ENCODE results near the gene ABCB10.

Gene ABCB10

GRCh38 chr1:229474509-229474908, 84.0 kb downstream of the ABCB10 start:
- peaks cover 12% of the 10 kb centered on the region; the same call in 1 of the 2 replicates for H3K36me3 ChIP-seq (ENCODE audit: low read length)

GRCh38 chr1:229471175-229471574, 87.3 kb downstream of the ABCB10 start:
- Histone ChIP-seq H3K27me3 (ENCODE audit: low read length) (no peaks in the 10 kb centered on the region), H3K9me3 (ENCODE audit: insufficient read depth, low read length) (no peaks in the 10 kb centered on the region), H3K4me2 (ENCODE audit: low read depth, low read length, poor library complexity, severe bottlenecking) (no peak overlapping the region), H3F3A (ENCODE audit: insufficient read depth) (no peaks in the 10 kb centered on the region), H3K9ac (ENCODE audit: low read length) (no peak overlapping the region), H3K36me3 (ENCODE audit: low read length) (peaks cover 13% of the 10 kb centered on the region; the same call in 1 of the 2 replicates), H3K9me2 (replicated peaks; ENCODE audit: insufficient read depth, low read length) (no peaks in the 10 kb centered on the region), H3K27ac (ENCODE audit: low read depth, low read length) (no peak overlapping the region), H3K79me2 (ENCODE audit: insufficient read depth, low read length) (no peaks in the 10 kb centered on the region), H2AFZ (ENCODE audit: low read depth, low read length, severe bottlenecking) (no peak overlapping the region), H4K20me1 (ENCODE audit: low read depth, low read length) (no peaks in the 10 kb centered on the region), H3K4me3 (ENCODE audit: insufficient read depth, low read length, poor library complexity, severe bottlenecking) (no peak overlapping the region)
- TF ChIP-seq, protein P1, sequence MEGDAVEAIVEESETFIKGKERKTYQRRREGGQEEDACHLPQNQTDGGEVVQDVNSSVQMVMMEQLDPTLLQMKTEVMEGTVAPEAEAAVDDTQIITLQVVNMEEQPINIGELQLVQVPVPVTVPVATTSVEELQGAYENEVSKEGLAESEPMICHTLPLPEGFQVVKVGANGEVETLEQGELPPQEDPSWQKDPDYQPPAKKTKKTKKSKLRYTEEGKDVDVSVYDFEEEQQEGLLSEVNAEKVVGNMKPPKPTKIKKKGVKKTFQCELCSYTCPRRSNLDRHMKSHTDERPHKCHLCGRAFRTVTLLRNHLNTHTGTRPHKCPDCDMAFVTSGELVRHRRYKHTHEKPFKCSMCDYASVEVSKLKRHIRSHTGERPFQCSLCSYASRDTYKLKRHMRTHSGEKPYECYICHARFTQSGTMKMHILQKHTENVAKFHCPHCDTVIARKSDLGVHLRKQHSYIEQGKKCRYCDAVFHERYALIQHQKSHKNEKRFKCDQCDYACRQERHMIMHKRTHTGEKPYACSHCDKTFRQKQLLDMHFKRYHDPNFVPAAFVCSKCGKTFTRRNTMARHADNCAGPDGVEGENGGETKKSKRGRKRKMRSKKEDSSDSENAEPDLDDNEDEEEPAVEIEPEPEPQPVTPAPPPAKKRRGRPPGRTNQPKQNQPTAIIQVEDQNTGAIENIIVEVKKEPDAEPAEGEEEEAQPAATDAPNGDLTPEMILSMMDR (IDR thresholded peaks at IDR 0.05; ENCODE audit: insufficient read depth, low read length, poor library complexity, severe bottlenecking), result no peak
- no peak for TF ChIP-seq EZH2phosphoT487 (conservative IDR thresholded peaks at IDR 0.05; ENCODE audit: low read length)

More at GRCh38 chr1:229474509-229474908, 84.0 kb downstream of the ABCB10 start:
- Histone ChIP-seq H3K9ac (ENCODE audit: low read length) (no peak overlapping the region), H3K27ac (ENCODE audit: low read depth, low read length) (no peak overlapping the region), H3K79me2 (ENCODE audit: insufficient read depth, low read length) (no peaks in the 10 kb centered on the region), H2AFZ (ENCODE audit: low read depth, low read length, severe bottlenecking) (no peak overlapping the region), H3K27me3 (ENCODE audit: low read length) (no peaks in the 10 kb centered on the region), H3K9me3 (ENCODE audit: insufficient read depth, low read length) (no peaks in the 10 kb centered on the region), H3F3A (ENCODE audit: insufficient read depth) (no peaks in the 10 kb centered on the region), H3K4me2 (ENCODE audit: low read depth, low read length, poor library complexity, severe bottlenecking) (no peak overlapping the region), H3K4me3 (ENCODE audit: insufficient read depth, low read length, poor library complexity, severe bottlenecking) (no peak overlapping the region), H4K20me1 (ENCODE audit: low read depth, low read length) (no peaks in the 10 kb centered on the region), H3K9me2 (replicated peaks; ENCODE audit: insufficient read depth, low read length) (no peaks in the 10 kb centered on the region)
- TF ChIP-seq, protein P1 (IDR thresholded peaks at IDR 0.05; ENCODE audit: insufficient read depth, low read length, poor library complexity, severe bottlenecking), result no peak
- TF ChIP-seq EZH2phosphoT487 (conservative IDR thresholded peaks at IDR 0.05; ENCODE audit: low read length), result no peak

GRCh38 chr1:229470406-229471043, 88.0 kb downstream of the ABCB10 start:
- Histone ChIP-seq H3K4me2 (ENCODE audit: low read depth, low read length, poor library complexity, severe bottlenecking) (no peak overlapping the region), H2AFZ (ENCODE audit: low read depth, low read length, severe bottlenecking) (no peak overlapping the region), H4K20me1 (ENCODE audit: low read depth, low read length) (no peaks in the 10 kb centered on the region), H3K9ac (ENCODE audit: low read length) (no peak overlapping the region), H3K9me2 (replicated peaks; ENCODE audit: insufficient read depth, low read length) (no peaks in the 10 kb centered on the region), H3K9me3 (ENCODE audit: insufficient read depth, low read length) (no peaks in the 10 kb centered on the region), H3F3A (ENCODE audit: insufficient read depth) (no peaks in the 10 kb centered on the region), H3K27ac (ENCODE audit: low read depth, low read length) (no peak overlapping the region), H3K79me2 (ENCODE audit: insufficient read depth, low read length) (no peaks in the 10 kb centered on the region), H3K4me3 (ENCODE audit: insufficient read depth, low read length, poor library complexity, severe bottlenecking) (no peak overlapping the region), H3K36me3 (ENCODE audit: low read length) (peaks cover 14% of the 10 kb centered on the region; the same call in 1 of the 2 replicates), H3K27me3 (ENCODE audit: low read length) (no peaks in the 10 kb centered on the region)
- TF ChIP-seq, protein P1 (IDR thresholded peaks at IDR 0.05; ENCODE audit: insufficient read depth, low read length, poor library complexity, severe bottlenecking), result no peak
- TF ChIP-seq EZH2phosphoT487 (conservative IDR thresholded peaks at IDR 0.05; ENCODE audit: low read length), result no peak

Measured in SU-DHL-6 (cell line).